ENCODE data around the gene TNFRSF21. TPM values are rescaled to one million over a fixed set of nuclear protein-coding genes. Genes with fewer than 3 reads are reported as not detected.

The TNFRSF21 gene
- polyA plus RNA-seq, 3 donors, result 0.43 to 0.86 (median 0.58) TPM

- Histone ChIP-seq H3K9ac (ENCODE audit: insufficient read depth, low read length, poor library complexity, severe bottlenecking) (no peak overlapping the region), H4K20me1 (ENCODE audit: insufficient read depth, low read length) (no peaks in the 10 kb centered on the region), H3K27ac (ENCODE audit: low read depth in 1 of 2, low read length in 2 of 2) (no peak overlapping the region), H2AFZ (ENCODE audit: insufficient read depth, low read depth, low read length, poor library complexity, severe bottlenecking) (no peak overlapping the region), H3K9me3 (replicated peaks in 1 of 2; ENCODE audit: control insufficient read depth in 1 of 2, insufficient read depth in 1 of 2, low read length in 2 of 2) (peaks cover 13 to 18% of the 10 kb centered on the region in 2 donors), H3K79me2 (ENCODE audit: insufficient read depth, low read length) (no peaks in the 10 kb centered on the region), H3K4me3 (replicated peaks in 1 of 3; ENCODE audit: low read depth in 2 of 3, low read length in 3 of 3) (no peak overlapping the region), H3K4me2 (replicated peaks; ENCODE audit: extremely low read depth, low read length, poor library complexity, severe bottlenecking) (no peak overlapping the region), H3K36me3 (replicated peaks in 1 of 2; ENCODE audit: control insufficient read depth in 1 of 2, insufficient read depth in 2 of 2, low read length in 2 of 2) (no peaks in the 10 kb centered on the region), H3K4me1 (ENCODE audit: control insufficient read depth in 1 of 2, insufficient read depth in 2 of 2, low read length in 2 of 2) (no peaks in the 10 kb centered on the region), H3K27me3 (ENCODE audit: control insufficient read depth in 2 of 2, insufficient read depth in 2 of 2, low read length in 2 of 2) (no peaks in the 10 kb centered on the region)
- H3K4me1 Mint-ChIP-seq, result no peaks in the 10 kb centered on the region
- H3K36me3 Mint-ChIP-seq, result peaks cover 0 to 3% of the 10 kb centered on the region in 2 donors
- peaks cover 18 to 28% (median 22%) of the 10 kb centered on the region in 7 donors for H3K9me3 Mint-ChIP-seq
- intact Hi-C loops (cut with micrococcal nuclease), result no loop called here
- no peak for DNase-seq
- H3K27me3 Mint-ChIP-seq (ENCODE audit: low read depth in 3 of 3), result peaks cover 0 to 3% (median 1%) of the 10 kb centered on the region in 3 donors
- no peak overlapping the region for H3K4me3 Mint-ChIP-seq
- TF ChIP-seq, protein P1, sequence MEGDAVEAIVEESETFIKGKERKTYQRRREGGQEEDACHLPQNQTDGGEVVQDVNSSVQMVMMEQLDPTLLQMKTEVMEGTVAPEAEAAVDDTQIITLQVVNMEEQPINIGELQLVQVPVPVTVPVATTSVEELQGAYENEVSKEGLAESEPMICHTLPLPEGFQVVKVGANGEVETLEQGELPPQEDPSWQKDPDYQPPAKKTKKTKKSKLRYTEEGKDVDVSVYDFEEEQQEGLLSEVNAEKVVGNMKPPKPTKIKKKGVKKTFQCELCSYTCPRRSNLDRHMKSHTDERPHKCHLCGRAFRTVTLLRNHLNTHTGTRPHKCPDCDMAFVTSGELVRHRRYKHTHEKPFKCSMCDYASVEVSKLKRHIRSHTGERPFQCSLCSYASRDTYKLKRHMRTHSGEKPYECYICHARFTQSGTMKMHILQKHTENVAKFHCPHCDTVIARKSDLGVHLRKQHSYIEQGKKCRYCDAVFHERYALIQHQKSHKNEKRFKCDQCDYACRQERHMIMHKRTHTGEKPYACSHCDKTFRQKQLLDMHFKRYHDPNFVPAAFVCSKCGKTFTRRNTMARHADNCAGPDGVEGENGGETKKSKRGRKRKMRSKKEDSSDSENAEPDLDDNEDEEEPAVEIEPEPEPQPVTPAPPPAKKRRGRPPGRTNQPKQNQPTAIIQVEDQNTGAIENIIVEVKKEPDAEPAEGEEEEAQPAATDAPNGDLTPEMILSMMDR (IDR thresholded peaks at IDR 0.05), result no peak
- H3K27ac Mint-ChIP-seq, result no peak overlapping the region
- no CpG with 5 or more reads among the region's 4 CpGs for WGBS (ENCODE audit: insufficient coverage)
These were observed 17.7 kb downstream of the TNFRSF21 start for GRCh38 chr6:47292027-47292426.

GRCh38 chr6:47290124-47290834 is 19.4 kb downstream of the TNFRSF21 start:
- H3K36me3 ChIP-seq (replicated peaks in 1 of 2; ENCODE audit: control insufficient read depth in 1 of 2, insufficient read depth in 2 of 2, low read length in 2 of 2), result no peaks in the 10 kb centered on the region
- TF ChIP-seq, protein P1 (IDR thresholded peaks at IDR 0.05), result no peak
- Mint-ChIP-seq H3K27ac (no peak overlapping the region), H3K4me3 (no peak overlapping the region), H3K9me3 (peaks cover 18 to 28% (median 22%) of the 10 kb centered on the region in 7 donors), H3K27me3 (ENCODE audit: low read depth in 3 of 3) (peaks cover 0 to 4% (median 0%) of the 10 kb centered on the region in 3 donors), H3K4me1 (no peaks in the 10 kb centered on the region), H3K36me3 (peaks cover 0 to 3% of the 10 kb centered on the region in 2 donors)
- no peaks in the 10 kb centered on the region for H3K79me2 ChIP-seq (ENCODE audit: insufficient read depth, low read length)
- no peak overlapping the region for H3K4me2 ChIP-seq (replicated peaks; ENCODE audit: extremely low read depth, low read length, poor library complexity, severe bottlenecking)
- H3K27me3 ChIP-seq (ENCODE audit: control insufficient read depth in 2 of 2, insufficient read depth in 2 of 2, low read length in 2 of 2), result no peaks in the 10 kb centered on the region
- no peak overlapping the region for H3K27ac ChIP-seq (ENCODE audit: low read depth in 1 of 2, low read length in 2 of 2)
- H4K20me1 ChIP-seq (ENCODE audit: insufficient read depth, low read length), result no peaks in the 10 kb centered on the region
- DNase-seq, result no peak
- H3K4me1 ChIP-seq (ENCODE audit: control insufficient read depth in 1 of 2, insufficient read depth in 2 of 2, low read length in 2 of 2), result no peaks in the 10 kb centered on the region
- H3K9me3 ChIP-seq (replicated peaks in 1 of 2; ENCODE audit: control insufficient read depth in 1 of 2, insufficient read depth in 1 of 2, low read length in 2 of 2), result peaks cover 13 to 18% of the 10 kb centered on the region in 2 donors
- no peak overlapping the region for H2AFZ ChIP-seq (ENCODE audit: insufficient read depth, low read depth, low read length, poor library complexity, severe bottlenecking)
- no CpG with 5 or more reads among the region's 7 CpGs for WGBS (ENCODE audit: insufficient coverage)
- no peak overlapping the region for H3K9ac ChIP-seq (ENCODE audit: insufficient read depth, low read length, poor library complexity, severe bottlenecking)
- intact Hi-C loops (cut with micrococcal nuclease), result no loop called here
- no peak overlapping the region for H3K4me3 ChIP-seq (replicated peaks in 1 of 3; ENCODE audit: low read depth in 2 of 3, low read length in 3 of 3)
